Liver (tissue), 9 donors: ENCODE data around the gene CREM. TPM values are rescaled to one million over a fixed set of nuclear protein-coding genes. Genes with fewer than 3 reads are reported as not detected.

Experiments
- DNase-seq: peaks from one replicate; pipeline ENCODE4 v3.0.0-alpha.2; 2017; ENCODE audit warnings: low spot score
- H3K27ac ChIP-seq, 2 donors: one replicate each; pipeline ENCODE4 v1.7.0; 2013; ENCODE audit warnings: inconsistent platforms in 2 of 2, low read length in 2 of 2, control low read depth in 1 of 2, low read depth in 1 of 2, mild to moderate bottlenecking in 1 of 2
- H3K27me3 ChIP-seq, 4 donors: one replicate each; pipeline versions ENCODE4 v1.6.1 to v1.7.0; 2013; ENCODE audit warnings: low read length in 3 of 4, inconsistent platforms in 1 of 4, mild to moderate bottlenecking in 1 of 4, moderate library complexity in 1 of 4; ENCODE audit not compliant: control insufficient read depth in 4 of 4, insufficient read depth in 4 of 4
- H3K36me3 ChIP-seq, 4 donors: one replicate each; pipeline versions ENCODE4 v1.6.1 to v1.7.0; 2013; ENCODE audit warnings: low read length in 3 of 4, mild to moderate bottlenecking in 3 of 4, low read depth in 1 of 4, moderate library complexity in 1 of 4; ENCODE audit not compliant: control insufficient read depth in 4 of 4, insufficient read depth in 3 of 4
- H3K4me1 ChIP-seq, 4 donors: one replicate each; pipeline versions ENCODE4 v1.6.1 to v1.7.0; 2013; ENCODE audit warnings: low read length in 3 of 4, mild to moderate bottlenecking in 3 of 4, moderate library complexity in 1 of 4; ENCODE audit not compliant: control insufficient read depth in 4 of 4, insufficient read depth in 4 of 4
- H3K4me3 ChIP-seq, 3 donors: one replicate each; pipeline versions ENCODE4 v1.6.1 to v1.7.0; 2013; ENCODE audit warnings: low read length in 3 of 3, control low read depth in 1 of 3, low read depth in 1 of 3, mild to moderate bottlenecking in 1 of 3
- H3K9ac ChIP-seq, 2 donors: one replicate each; pipeline ENCODE4 v1.7.0; 2013; ENCODE audit warnings: low read length in 2 of 2, mild to moderate bottlenecking in 2 of 2, moderate library complexity in 2 of 2, control low read depth in 1 of 2, low read depth in 1 of 2
- H3K9me3 ChIP-seq, 4 donors: one replicate each; pipeline versions ENCODE4 v1.6.1 to v1.7.0; 2013; ENCODE audit warnings: low read length in 3 of 4; ENCODE audit not compliant: control insufficient read depth in 4 of 4
- ATF3 ChIP-seq: IDR thresholded peaks from 2 replicates; pipeline ENCODE4 v1.6.1; 2016; ENCODE audit warnings: antibody characterized with exemption
- CTCF ChIP-seq: fragments of 150-350 bp; IDR thresholded peaks from 2 replicates; pipeline ENCODE4 v1.5.1; 2017; ENCODE audit warnings: improper control_type of control experiment, low read depth, low read length; ENCODE audit not compliant: missing input control
- EGR1 ChIP-seq, 2 donors: IDR thresholded peaks; 2 replicates each; pipeline ENCODE4 v1.6.1; 2016 to 2018; ENCODE audit warnings: antibody characterized with exemption in 2 of 2, low read depth in 2 of 2
- FOXA1 ChIP-seq: IDR thresholded peaks from 2 replicates; pipeline ENCODE4 v1.6.1; 2016; ENCODE audit warnings: antibody characterized with exemption
- FOXA2 ChIP-seq: IDR thresholded peaks from 2 replicates; pipeline ENCODE4 v1.6.1; 2016; ENCODE audit warnings: antibody characterized with exemption
- GABPA ChIP-seq, 2 donors: IDR thresholded peaks in 1 of 2; conservative IDR thresholded peaks in 1 of 2; 2 replicates each; pipeline ENCODE4 v1.6.1; 2016; ENCODE audit warnings: antibody characterized with exemption in 2 of 2, mild to moderate bottlenecking in 1 of 2, moderate library complexity in 1 of 2
- HNF4A ChIP-seq, 2 donors: conservative IDR thresholded peaks; 2 replicates each; pipeline ENCODE4 v1.6.1; 2016; ENCODE audit warnings: antibody characterized with exemption in 2 of 2, mild to moderate bottlenecking in 2 of 2
- HNF4G ChIP-seq: IDR thresholded peaks from 2 replicates; pipeline ENCODE4 v1.6.1; 2016; ENCODE audit warnings: antibody characterized with exemption
- JUND ChIP-seq, 2 donors: IDR thresholded peaks; 2 replicates each; pipeline ENCODE4 v1.6.1; 2016; ENCODE audit warnings: antibody characterized with exemption in 2 of 2
- MAX ChIP-seq: IDR thresholded peaks from 2 replicates; pipeline ENCODE4 v1.6.1; 2016; ENCODE audit warnings: antibody characterized with exemption
- NR2F2 ChIP-seq: IDR thresholded peaks from 2 replicates; pipeline ENCODE4 v1.6.1; 2016; ENCODE audit warnings: antibody characterized with exemption
- RAD21 ChIP-seq, 2 donors: IDR thresholded peaks; 2 replicates each; pipeline ENCODE4 v1.6.1; 2016; ENCODE audit warnings: antibody characterized with exemption in 2 of 2, mild to moderate bottlenecking in 2 of 2
- REST ChIP-seq: IDR thresholded peaks from 2 replicates; pipeline ENCODE4 v1.6.1; 2016; ENCODE audit warnings: antibody characterized with exemption, mild to moderate bottlenecking
- RXRA ChIP-seq, 2 donors: IDR thresholded peaks; 2 replicates each; pipeline ENCODE4 v1.6.1; 2017 to 2018; ENCODE audit warnings: antibody characterized with exemption in 2 of 2, mild to moderate bottlenecking in 1 of 2
- SP1 ChIP-seq: IDR thresholded peaks from 2 replicates; pipeline ENCODE4 v1.6.1; 2018; ENCODE audit warnings: antibody characterized with exemption, mild to moderate bottlenecking
- TAF1 ChIP-seq: conservative IDR thresholded peaks from 2 replicates; pipeline ENCODE4 v1.6.1; 2016; ENCODE audit warnings: antibody characterized with exemption, mild to moderate bottlenecking
- YY1 ChIP-seq: IDR thresholded peaks from 2 replicates; pipeline ENCODE4 v1.6.1; 2016; ENCODE audit warnings: antibody characterized with exemption, mild to moderate bottlenecking
- ZBTB33 ChIP-seq: IDR thresholded peaks from 2 replicates; pipeline ENCODE4 v1.6.1; 2016; ENCODE audit warnings: antibody characterized with exemption
- WGBS: extraction: QIAGEN DNeasy Blood & Tissue Kit; methylation state at CpG from one replicate; pipeline ENCODE4 v1.1.7; 2013; 5-methylcytosine and 5-hydroxymethylcytosine counted together
- polyA plus RNA-seq, 2 donors: library from polyadenylated mRNA; stranded (reverse) in 1 of 2; unstranded in 1 of 2; fragments of 200-250 nt in 1 of 2; fragments of >200 nt in 1 of 2; fragmentation: Nextera tagmentation in 1 of 2; extraction: Ambion mirVana in 1 of 2; gene quantifications; one replicate each; pipeline versions ENCODE4 v1.2.1 to v1.2.3, GENCODE V29; 2013 to 2015
- total RNA-seq, 2 donors: library from RNA; depleted of rRNA; stranded (reverse); fragments of >200 nt; gene quantifications; one replicate each; pipeline ENCODE4 v1.2.3, GENCODE V29; 2014
- donor health status: healthy.
- donor health status: healthy.
- donor health status: healthy.
- donor health status: healthy.
- donor health status: healthy.

Gene CREM
- total and polyA plus RNA-seq, 4 donors: 14.8 to 25.5 (median 22.2) TPM

- Histone ChIP-seq H3K36me3 (peaks cover 0 to 2% (median under 1%) of the 10 kb centered on the region in 4 donors), H3K27me3 (no peaks in the 10 kb centered on the region), H3K4me1 (peaks cover 0 to 9% (median 2%) of the 10 kb centered on the region in 4 donors), H3K4me3 (no peak overlapping the region), H3K9ac (no peak overlapping the region), H3K9me3 (no peaks in the 10 kb centered on the region), H3K27ac (no peak overlapping the region)
- DNase-seq: no peak
- WGBS: 95% methylated on average over 8 of the region's 8 CpGs
- no peak for TF ChIP-seq RAD21 (IDR thresholded peaks at IDR 0.05)
- TF ChIP-seq MAX: no peak
- no peak for TF ChIP-seq HNF4A (conservative IDR thresholded peaks at IDR 0.05)
- TF ChIP-seq CTCF: no peak
- TF ChIP-seq REST: no peak
- no peak for TF ChIP-seq NR2F2
- no peak for TF ChIP-seq TAF1
- TF ChIP-seq ATF3: no peak
- TF ChIP-seq GABPA (IDR thresholded peaks at IDR 0.05 in 1 of 2, conservative IDR thresholded peaks at IDR 0.05 in 1 of 2): no peak
- TF ChIP-seq RXRA (IDR thresholded peaks at IDR 0.05): no peak
- TF ChIP-seq EGR1 (IDR thresholded peaks at IDR 0.05; ENCODE audit: low read depth in 2 of 2): no peak
- no peak for TF ChIP-seq FOXA2
- TF ChIP-seq FOXA1: no peak
- no peak for TF ChIP-seq ZBTB33
- no peak for TF ChIP-seq HNF4G
- no peak for TF ChIP-seq JUND (IDR thresholded peaks at IDR 0.05)
- TF ChIP-seq SP1: no peak
- no peak for TF ChIP-seq YY1
These were observed 56.2 kb downstream of the CREM start for GRCh38 chr10:35182631-35183510.
